ENCODE measurements around the gene DNAL1.

Gene DNAL1

DNA sequence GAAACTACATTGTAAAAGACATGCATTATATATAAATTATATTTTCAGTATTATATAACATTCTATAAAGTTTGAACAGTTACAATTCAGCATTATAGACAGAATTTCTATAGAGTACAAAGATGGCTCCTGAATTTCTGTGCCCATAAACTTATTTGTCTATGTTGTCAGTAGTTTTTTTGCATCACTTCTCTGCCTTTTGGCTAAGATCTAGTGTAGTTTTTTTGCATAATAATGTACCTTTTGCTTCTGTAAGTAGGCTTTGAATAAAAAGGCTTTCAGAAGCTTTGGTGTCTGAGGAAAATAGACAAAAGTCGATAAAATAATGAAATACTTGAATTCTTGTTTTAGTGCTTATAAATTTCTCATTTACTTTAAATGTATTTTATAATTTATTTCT lies 11.1 kb downstream of the DNAL1 start:
- TF ChIP-seq, protein P1, sequence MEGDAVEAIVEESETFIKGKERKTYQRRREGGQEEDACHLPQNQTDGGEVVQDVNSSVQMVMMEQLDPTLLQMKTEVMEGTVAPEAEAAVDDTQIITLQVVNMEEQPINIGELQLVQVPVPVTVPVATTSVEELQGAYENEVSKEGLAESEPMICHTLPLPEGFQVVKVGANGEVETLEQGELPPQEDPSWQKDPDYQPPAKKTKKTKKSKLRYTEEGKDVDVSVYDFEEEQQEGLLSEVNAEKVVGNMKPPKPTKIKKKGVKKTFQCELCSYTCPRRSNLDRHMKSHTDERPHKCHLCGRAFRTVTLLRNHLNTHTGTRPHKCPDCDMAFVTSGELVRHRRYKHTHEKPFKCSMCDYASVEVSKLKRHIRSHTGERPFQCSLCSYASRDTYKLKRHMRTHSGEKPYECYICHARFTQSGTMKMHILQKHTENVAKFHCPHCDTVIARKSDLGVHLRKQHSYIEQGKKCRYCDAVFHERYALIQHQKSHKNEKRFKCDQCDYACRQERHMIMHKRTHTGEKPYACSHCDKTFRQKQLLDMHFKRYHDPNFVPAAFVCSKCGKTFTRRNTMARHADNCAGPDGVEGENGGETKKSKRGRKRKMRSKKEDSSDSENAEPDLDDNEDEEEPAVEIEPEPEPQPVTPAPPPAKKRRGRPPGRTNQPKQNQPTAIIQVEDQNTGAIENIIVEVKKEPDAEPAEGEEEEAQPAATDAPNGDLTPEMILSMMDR (IDR thresholded peaks at IDR 0.05), result no peak

DNA sequence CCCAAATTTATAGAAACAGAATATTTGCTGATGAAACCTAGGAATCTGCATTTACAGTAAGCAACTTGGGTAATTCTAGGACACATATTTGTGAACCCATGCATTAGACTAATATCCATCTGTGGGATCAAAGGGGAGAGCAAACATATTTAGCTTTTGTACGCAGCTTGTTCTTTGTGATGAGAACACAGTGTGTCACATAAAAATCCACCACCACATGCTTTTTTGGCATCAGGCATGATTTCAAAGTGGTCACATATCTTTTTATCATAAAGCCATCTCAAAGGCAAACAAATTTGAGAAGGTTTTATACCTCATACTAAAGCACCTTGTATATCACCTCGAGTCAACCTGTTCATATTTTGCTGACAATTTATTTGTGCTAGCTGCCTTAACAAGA lies 15.7 kb downstream of the DNAL1 start:
- TF ChIP-seq, protein P1 (IDR thresholded peaks at IDR 0.05), result no peak

DNA sequence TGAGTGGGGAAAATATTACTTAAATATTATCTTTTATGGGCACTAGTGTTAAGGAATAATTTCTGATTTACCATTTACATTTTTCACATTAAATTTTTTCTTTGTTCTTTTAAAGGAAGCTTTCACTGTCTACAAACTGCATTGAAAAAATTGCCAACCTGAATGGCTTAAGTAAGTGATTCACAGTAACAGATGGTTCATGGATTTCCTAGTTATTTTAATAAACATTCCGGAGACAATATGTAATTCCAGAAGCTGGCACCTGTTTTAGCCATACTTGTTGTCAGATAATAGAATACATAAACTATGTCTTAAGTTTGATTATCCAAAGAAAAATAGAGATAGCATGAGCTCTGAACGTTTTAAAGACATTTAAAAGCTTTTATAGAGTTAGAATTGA lies 17.1 kb downstream of the DNAL1 start:
- TF ChIP-seq, protein P1 (IDR thresholded peaks at IDR 0.05), result no peak

DNA sequence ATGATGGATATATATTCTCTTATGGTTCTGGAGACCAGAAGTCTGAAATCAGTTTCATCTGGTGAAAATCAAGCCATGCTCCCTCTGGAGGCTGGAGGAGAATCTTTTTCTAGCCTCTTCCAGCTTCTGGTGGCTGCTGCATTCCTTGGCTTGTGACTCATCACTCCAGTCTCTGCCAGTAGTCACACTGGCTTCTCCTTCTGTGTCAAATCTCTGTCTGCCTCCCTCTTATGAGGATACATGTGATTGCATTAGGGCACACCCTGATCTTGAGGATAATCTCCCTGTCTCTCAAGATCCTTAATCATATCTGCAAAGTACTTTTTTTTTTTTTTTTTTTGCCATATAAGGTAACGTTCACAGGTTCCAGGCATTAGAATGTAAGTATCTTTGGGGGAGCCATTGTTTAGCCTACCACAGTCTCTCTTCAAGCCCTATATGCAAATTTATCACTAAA lies 17.7 kb downstream of the DNAL1 start:
- TF ChIP-seq, protein P1 (IDR thresholded peaks at IDR 0.05), result no peak; the same call in 1 of the 2 replicates

DNA sequence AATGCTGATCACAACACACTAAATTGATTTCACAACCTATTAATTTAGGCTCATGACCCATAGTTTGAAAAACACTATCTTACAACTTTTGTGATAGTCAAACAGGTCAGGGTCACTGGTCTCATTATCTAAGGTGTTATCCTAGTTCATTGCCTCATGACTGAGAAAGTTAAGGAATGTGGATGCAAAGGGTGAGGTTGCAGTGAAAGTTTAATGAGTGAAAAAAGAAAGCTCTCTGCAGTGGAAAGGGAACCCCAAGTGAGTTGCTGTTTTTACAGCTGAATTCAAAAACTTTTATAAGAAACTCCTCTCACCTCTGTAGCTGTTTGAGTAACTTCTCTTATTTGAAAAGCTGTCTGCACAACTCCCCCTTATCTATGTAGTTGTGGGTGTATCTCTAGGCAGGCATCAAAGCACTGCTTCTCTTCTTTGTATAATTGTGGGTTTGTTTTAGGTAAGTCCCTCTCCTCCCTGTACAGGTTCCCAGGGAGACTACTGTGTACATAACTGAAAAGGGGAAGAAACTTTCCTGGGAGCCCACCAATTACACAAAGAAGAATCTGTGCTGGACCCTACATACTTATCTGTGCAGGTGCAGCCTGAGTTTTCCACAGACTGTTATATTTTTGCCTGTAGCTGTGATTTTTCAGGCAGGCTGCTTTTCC lies 18.9 kb downstream of the DNAL1 start:
- TF ChIP-seq, protein P1 (IDR thresholded peaks at IDR 0.05), result no peak

DNA sequence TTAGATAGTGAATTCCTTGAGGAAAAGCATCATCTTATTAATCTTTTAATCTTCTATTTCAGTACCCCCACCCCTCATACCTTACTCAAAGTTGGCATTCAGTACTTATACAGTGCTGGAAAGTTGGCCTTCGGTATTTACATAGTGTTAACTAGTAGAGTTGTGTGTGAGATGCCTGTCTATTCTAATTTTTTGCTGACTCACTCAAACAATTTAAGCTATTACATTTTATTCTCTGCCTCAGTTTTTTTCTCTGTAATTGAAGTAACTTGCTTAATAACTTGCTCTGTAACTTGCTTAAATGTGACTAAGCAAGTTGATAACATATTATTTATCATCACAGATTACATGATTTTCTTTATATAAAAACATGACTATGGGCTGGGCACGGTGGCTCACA lies 20.3 kb downstream of the DNAL1 start:
- TF ChIP-seq, protein P1 (IDR thresholded peaks at IDR 0.05), result no peak

DNA sequence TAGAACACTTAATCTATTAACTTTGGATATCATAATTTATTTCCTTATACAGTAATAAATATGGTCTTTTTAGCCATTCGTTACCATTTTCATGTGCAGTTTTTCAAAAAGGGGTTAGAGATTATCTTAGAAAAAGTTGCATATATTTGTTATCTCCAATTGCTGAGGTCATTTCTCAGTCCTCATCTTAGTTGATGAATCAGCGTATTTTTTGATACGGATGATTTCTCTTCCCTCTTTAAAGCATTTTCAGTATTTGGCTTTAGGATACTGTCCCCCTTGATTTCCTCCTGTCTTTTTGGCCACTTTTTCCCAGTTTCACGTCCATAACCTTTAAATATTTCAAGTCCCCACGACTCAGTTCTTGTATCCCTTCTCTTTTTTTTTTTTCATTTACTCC lies 21.8 kb downstream of the DNAL1 start:
- TF ChIP-seq, protein P1 (IDR thresholded peaks at IDR 0.05), result no peak

DNA sequence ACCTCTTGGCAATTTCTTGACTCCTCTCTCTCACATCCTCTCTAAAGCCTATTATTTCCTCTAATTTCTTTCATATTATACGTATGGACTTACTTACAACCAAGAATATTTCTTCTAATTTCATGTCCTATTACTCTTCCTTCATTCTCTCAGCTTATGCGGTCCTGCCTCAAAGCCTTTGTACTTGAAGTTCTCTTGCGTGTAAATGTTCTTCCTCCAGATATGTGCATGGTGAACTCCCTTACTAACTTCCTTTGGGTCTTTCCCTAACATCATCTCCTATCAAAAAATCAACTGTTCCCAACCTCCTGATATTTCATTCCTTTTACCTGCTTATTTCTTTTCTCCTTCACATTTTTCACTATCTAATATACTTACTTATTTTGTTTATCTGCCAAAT lies 23.1 kb downstream of the DNAL1 start:
- TF ChIP-seq, protein P1 (IDR thresholded peaks at IDR 0.05), result no peak
